ENCODE measurements around the gene GALNT10. TPM values are rescaled to one million over a fixed set of nuclear protein-coding genes. Genes with fewer than 3 reads are reported as not detected.

GALNT10 gene
- total and polyA plus RNA-seq, 10 of the 15 experiments (the other 5 are each of a cell fraction or from before 2014, with no cell fraction given) = 3.9 to 35.4 (median 15.5) TPM

- ChIA-PET CTCF (no interaction called here), RAD21 (ENCODE audit: unreplicated experiment) (no interaction called here), POLR2A (no interaction called here), SMC1A (ENCODE audit: uncharacterized antibody, unreplicated experiment) (no interaction called here)
- H3K9ac ChIP-seq (ENCODE audit: control insufficient read depth, insufficient read depth, low read length) = no peak overlapping the region
- TF ChIP-seq ZNF687 (IDR thresholded peaks at IDR 0.05) = no peak
- TF ChIP-seq MEF2B (IDR thresholded peaks at IDR 0.05; ENCODE audit: partially characterized antibody, poor library complexity, severe bottlenecking) = no peak
- no peak for TF ChIP-seq RELB (IDR thresholded peaks at IDR 0.05; ENCODE audit: low read depth)
- no peak for TF ChIP-seq ZNF24 (IDR thresholded peaks at IDR 0.05)
- no peak for TF ChIP-seq WRNIP1 (IDR thresholded peaks at IDR 0.05; ENCODE audit: borderline replicate concordance, low read depth, low read length)
- H3K9me3 ChIP-seq (replicated peaks; ENCODE audit: control insufficient read depth, insufficient read depth, low read length) = no peaks in the 10 kb centered on the region
- no peaks in the 10 kb centered on the region for H3K27me3 ChIP-seq (replicated peaks in 1 of 2; ENCODE audit: control insufficient read depth in 2 of 2, insufficient read depth in 2 of 2, low read length in 1 of 2)
- H3K36me3 ChIP-seq (ENCODE audit: control insufficient read depth in 2 of 2, insufficient read depth in 2 of 2, low read length in 1 of 2) = peaks cover 4 to 8% of the 10 kb centered on the region in 2 experiments
- no peak overlapping the region for H3K4me2 ChIP-seq (ENCODE audit: control insufficient read depth, insufficient read depth)
- WGBS (ENCODE audit: insufficient coverage, insufficient replicate concordance, low lambda C conversion rate, missing lambda C conversion rate) = 100% methylated on average over 2 of the region's 2 CpGs
- H3K79me2 ChIP-seq (ENCODE audit: control insufficient read depth, insufficient read depth, low read length) = no peaks in the 10 kb centered on the region
- in situ Hi-C loops (cut with MboI) = no loop called here
- no peaks in the 10 kb centered on the region for H4K20me1 ChIP-seq (ENCODE audit: control insufficient read depth, insufficient read depth)
- H2AFZ ChIP-seq (ENCODE audit: control insufficient read depth, low read depth, low read length) = no peak overlapping the region
- H3K4me1 ChIP-seq (ENCODE audit: control insufficient read depth, insufficient read depth, low read length) = peaks cover 7% of the 10 kb centered on the region
- H3K27ac ChIP-seq (ENCODE audit: control insufficient read depth, insufficient read depth) = no peak overlapping the region
- ATAC-seq = no peak
- BruUV-seq (replicated peaks) = no TSS peak
- FAIRE-seq = no peak
- DNase-seq (ENCODE audit: low read depth, low spot score) = no peak
- intact Hi-C loops (cut with micrococcal nuclease; ENCODE audit: unreplicated experiment) = no loop called here
- no peak overlapping the region for H3K4me3 ChIP-seq
Measured at GRCh38 chr5:154391788-154392187, 201.3 kb downstream of the GALNT10 start.
